Hematopoietic multipotent progenitor cell treated with erythropoietin and hydrocortisone succinate and interleukin-3 and kit ligand, for 15 days (in vitro differentiated cells): ENCODE data around the gene CCND1.
"Not testable (repeated sequence)": the region's sequence is repeated elsewhere in the genome, so short reads cannot be mapped to it uniquely, and the experiment has no call there.

ENCODE experiments used
- DNase-seq: peaks from one replicate; pipeline ENCODE4 v3.0.0-alpha.2; 2015; ENCODE audit warnings: low spot score

CCND1 gene

GRCh38 chr11:69618237-69618636 is 22.7 kb upstream of the CCND1 start:
- DNase-seq, result no peak

- no peak for DNase-seq
These were observed 20.2 kb upstream of the CCND1 start for GRCh38 chr11:69620683-69621290.

- DNase-seq, result not testable (repeated sequence)
These were observed 18.8 kb upstream of the CCND1 start for GRCh38 chr11:69622097-69622681.

- DNase-seq, result no peak
These were observed 16.7 kb upstream of the CCND1 start for GRCh38 chr11:69624293-69624692.

GRCh38 chr11:69625476-69625875 is 15.5 kb upstream of the CCND1 start:
- DNase-seq, result no peak

- DNase-seq, result no peak
These were observed 13.4 kb upstream of the CCND1 start for GRCh38 chr11:69627551-69627950.

GRCh38 chr11:69630017-69630416 is 10.9 kb upstream of the CCND1 start:
- no peak for DNase-seq

- DNase-seq, result no peak
These were observed 10.5 kb upstream of the CCND1 start for GRCh38 chr11:69630424-69630823.

- no peak for DNase-seq
These were observed 8.1 kb upstream of the CCND1 start for GRCh38 chr11:69632900-69633299.

- DNase-seq, result no peak
These were observed 6.9 kb upstream of the CCND1 start for GRCh38 chr11:69634069-69634468.

- DNase-seq, result no peak
These were observed 6.4 kb upstream of the CCND1 start for GRCh38 chr11:69634590-69634989.

GRCh38 chr11:69635195-69635594 is 5.8 kb upstream of the CCND1 start:
- no peak for DNase-seq

GRCh38 chr11:69635804-69636511 is 5.0 kb upstream of the CCND1 start:
- no peak for DNase-seq

- DNase-seq, result no peak
These were observed 4.3 kb upstream of the CCND1 start for GRCh38 chr11:69636512-69637197.

- no peak for DNase-seq
These were observed 3.6 kb upstream of the CCND1 start for GRCh38 chr11:69637198-69637940.

- DNase-seq, result no peak
These were observed 2.8 kb upstream of the CCND1 start for GRCh38 chr11:69637941-69638871.

- DNase-seq, result no peak
These were observed 1.8 kb upstream of the CCND1 start for GRCh38 chr11:69638941-69639681.

GRCh38 chr11:69639831-69640230 is 1.1 kb upstream of the CCND1 start:
- no peak for DNase-seq

GRCh38 chr11:69640260-69640994 is 529 bp upstream of the CCND1 start:
- DNase-seq, result no peak
